ENCODE measurements around the gene HADH. TPM values are rescaled to one million over a fixed set of nuclear protein-coding genes. Genes with fewer than 3 reads are reported as not detected.

Gene HADH
- total RNA-seq, 1 experiment from 2014 or later: 10.8 TPM

- H3K27me3 ChIP-seq (ENCODE audit: low read length): no peaks in the 10 kb centered on the region
- DNase-seq (no peak), ATAC-seq (no peak)
- ChIA-PET CTCF (interaction anchor here (0.7 to 1.5 kb wide), 3 partner anchors 40 to 554 kb away, joined by 6 to 12 read pairs (median 6); no protein-coding TSS in a partner anchor), POLR2A (ENCODE audit: unreplicated experiment) (no interaction called here)
- H3K9me3 ChIP-seq (ENCODE audit: low read length): no peaks in the 10 kb centered on the region
- H3K79me2 ChIP-seq (ENCODE audit: low read length): no peaks in the 10 kb centered on the region
- no peaks in the 10 kb centered on the region for H3K9me2 ChIP-seq (replicated peaks; ENCODE audit: low read length)
- no peaks in the 10 kb centered on the region for H4K20me1 ChIP-seq (ENCODE audit: low read length)
- no peak overlapping the region for H2AFZ ChIP-seq (ENCODE audit: low read length)
- H3K36me3 ChIP-seq (ENCODE audit: low read depth, low read length): peaks cover 7% of the 10 kb centered on the region
- H3K4me3 ChIP-seq (ENCODE audit: low read length): no peak overlapping the region
- no peaks in the 10 kb centered on the region for H3F3A ChIP-seq (ENCODE audit: low read length, unreplicated experiment)
- no peak for TF ChIP-seq EZH2 (IDR thresholded peaks at IDR 0.05; ENCODE audit: low read length, unreplicated experiment)
- no peak for TF ChIP-seq EZH2phosphoT487 (IDR thresholded peaks at IDR 0.05; ENCODE audit: borderline replicate concordance, low read length)
- no peak for TF ChIP-seq CTCF (conservative IDR thresholded peaks at IDR 0.05; ENCODE audit: low read depth, low read length)
- no peak overlapping the region for H3K4me2 ChIP-seq (ENCODE audit: low read length)
- H3K27ac ChIP-seq (ENCODE audit: low read length): no peak overlapping the region
- no peak overlapping the region for H3K9ac ChIP-seq (ENCODE audit: low read length)
- no peaks in the 10 kb centered on the region for H3K4me1 ChIP-seq (ENCODE audit: insufficient read depth, low read length)
- intact Hi-C loops (cut with micrococcal nuclease): loop anchor here (2.0 to 5.0 kb wide), 2 partner anchors 493 to 554 kb away; no protein-coding TSS in a partner anchor
- BruUV-seq (replicated peaks): no TSS peak
Measured at GRCh38 chr4:108018884-108019187, 29.1 kb downstream of the HADH start.

- H3K27ac ChIP-seq (ENCODE audit: low read length): no peak overlapping the region
- H3K9me2 ChIP-seq (replicated peaks; ENCODE audit: low read length): no peaks in the 10 kb centered on the region
- no peaks in the 10 kb centered on the region for H3K4me1 ChIP-seq (ENCODE audit: insufficient read depth, low read length)
- TF ChIP-seq CTCF (conservative IDR thresholded peaks at IDR 0.05; ENCODE audit: low read depth, low read length): no peak
- TF ChIP-seq EZH2phosphoT487 (IDR thresholded peaks at IDR 0.05; ENCODE audit: borderline replicate concordance, low read length): no peak
- no peak for TF ChIP-seq EZH2 (IDR thresholded peaks at IDR 0.05; ENCODE audit: low read length, unreplicated experiment)
- no peak for DNase-seq
- intact Hi-C loops (cut with micrococcal nuclease): no loop called here
- no peak overlapping the region for H3K4me3 ChIP-seq (ENCODE audit: low read length)
- no peak overlapping the region for H3K9ac ChIP-seq (ENCODE audit: low read length)
- ChIA-PET POLR2A (ENCODE audit: unreplicated experiment) (no interaction called here), CTCF (no interaction called here)
- H3F3A ChIP-seq (ENCODE audit: low read length, unreplicated experiment): no peaks in the 10 kb centered on the region
- no peaks in the 10 kb centered on the region for H3K79me2 ChIP-seq (ENCODE audit: low read length)
- H3K4me2 ChIP-seq (ENCODE audit: low read length): no peak overlapping the region
- no peaks in the 10 kb centered on the region for H3K9me3 ChIP-seq (ENCODE audit: low read length)
- no peaks in the 10 kb centered on the region for H3K27me3 ChIP-seq (ENCODE audit: low read length)
- no peak for ATAC-seq
- H3K36me3 ChIP-seq (ENCODE audit: low read depth, low read length): peaks cover 3% of the 10 kb centered on the region
- no TSS peak for BruUV-seq (replicated peaks)
- H2AFZ ChIP-seq (ENCODE audit: low read length): no peak overlapping the region
- no peaks in the 10 kb centered on the region for H4K20me1 ChIP-seq (ENCODE audit: low read length)
Measured at GRCh38 chr4:108024085-108024877, 34.6 kb downstream of the HADH start.

GRCh38 chr4:108024878-108025165, 35.1 kb downstream of the HADH start:
- H3K9me2 ChIP-seq (replicated peaks; ENCODE audit: low read length): no peaks in the 10 kb centered on the region
- intact Hi-C loops (cut with micrococcal nuclease): no loop called here
- no peaks in the 10 kb centered on the region for H3K9me3 ChIP-seq (ENCODE audit: low read length)
- no peaks in the 10 kb centered on the region for H3K79me2 ChIP-seq (ENCODE audit: low read length)
- no peak overlapping the region for H2AFZ ChIP-seq (ENCODE audit: low read length)
- peaks cover 2% of the 10 kb centered on the region; the same call in 1 of the 2 replicates for H3K36me3 ChIP-seq (ENCODE audit: low read depth, low read length)
- POLR2A ChIA-PET (ENCODE audit: unreplicated experiment): no interaction called here
- no peaks in the 10 kb centered on the region for H4K20me1 ChIP-seq (ENCODE audit: low read length)
- H3K4me2 ChIP-seq (ENCODE audit: low read length): no peak overlapping the region
- DNase-seq: no peak
- no peak overlapping the region for H3K4me3 ChIP-seq (ENCODE audit: low read length)
- no peaks in the 10 kb centered on the region for H3K27me3 ChIP-seq (ENCODE audit: low read length)
- H3K27ac ChIP-seq (ENCODE audit: low read length): no peak overlapping the region
- H3K4me1 ChIP-seq (ENCODE audit: insufficient read depth, low read length): no peaks in the 10 kb centered on the region
- no peaks in the 10 kb centered on the region for H3F3A ChIP-seq (ENCODE audit: low read length, unreplicated experiment)
- H3K9ac ChIP-seq (ENCODE audit: low read length): no peak overlapping the region
- TF ChIP-seq EZH2 (IDR thresholded peaks at IDR 0.05; ENCODE audit: low read length, unreplicated experiment): no peak
- no peak for TF ChIP-seq CTCF (conservative IDR thresholded peaks at IDR 0.05; ENCODE audit: low read depth, low read length)
- no peak for TF ChIP-seq EZH2phosphoT487 (IDR thresholded peaks at IDR 0.05; ENCODE audit: borderline replicate concordance, low read length)
- ATAC-seq: no peak
- no TSS peak for BruUV-seq (replicated peaks)
- CTCF ChIA-PET: no interaction called here
